GM23248 (cell line): Measurements from ENCODE around the gene BRPF3.

Source experiments
- EZH2 ChIP-seq: fragments of 200-600 bp; sonication (generic); IDR thresholded peaks from 2 replicates; pipeline ENCODE4 v1.6.1; 2018; ENCODE audit warnings: antibody characterized with exemption, mild to moderate bottlenecking; ENCODE audit not compliant: insufficient read depth, poor library complexity, severe bottlenecking
- EZH2phosphoT487 ChIP-seq: fragments of 200-600 bp; sonication (generic); IDR thresholded peaks from 2 replicates; pipeline ENCODE4 v1.6.1; 2018; ENCODE audit warnings: antibody characterized with exemption, moderate library complexity, mild to moderate bottlenecking, low read depth; ENCODE audit not compliant: insufficient read depth

GRCh38 chr6:36229223-36229622, 32.7 kb downstream of the BRPF3 start:
- no peak for TF ChIP-seq EZH2
- TF ChIP-seq EZH2phosphoT487, result no peak
